H9 (cell line): ENCODE results near the gene ANKH. TPM values are rescaled to one million over a fixed set of nuclear protein-coding genes. Genes with fewer than 3 reads are reported as not detected.

Experiments
- DNase-seq: peaks from one replicate; pipeline ENCODE4 v3.0.0-alpha.2; 2017
- H2AFZ ChIP-seq: one replicate; pipeline ENCODE4 v1.6.1; 2013; ENCODE audit warnings: mild to moderate bottlenecking, low read length, control low read depth, moderate library complexity
- H2AK5ac ChIP-seq: 2 replicates; pipeline ENCODE4 v1.6.1; 2013; ENCODE audit warnings: low read length, control low read depth, mixed read lengths; ENCODE audit not compliant: insufficient read length
- H2BK120ac ChIP-seq: one replicate; pipeline ENCODE4 v1.6.1; 2013; ENCODE audit warnings: low read depth, mild to moderate bottlenecking, low read length, control low read depth, inconsistent platforms; ENCODE audit not compliant: poor library complexity, severe bottlenecking
- H2BK12ac ChIP-seq: 2 replicates; pipeline ENCODE4 v1.6.1; 2013; ENCODE audit warnings: low read length, control low read depth, mixed read lengths, low read depth; ENCODE audit not compliant: insufficient read length
- H2BK15ac ChIP-seq: 2 replicates; pipeline ENCODE4 v1.6.1; 2013; ENCODE audit warnings: low read depth, low read length, control low read depth
- H2BK20ac ChIP-seq: one replicate; pipeline ENCODE4 v1.6.1; 2013; ENCODE audit warnings: low read depth, mild to moderate bottlenecking, low read length, control low read depth, inconsistent platforms; ENCODE audit not compliant: poor library complexity, severe bottlenecking
- H2BK5ac ChIP-seq: 2 replicates; pipeline ENCODE4 v1.6.1; 2013; ENCODE audit warnings: low read length, control low read depth, mixed read lengths; ENCODE audit not compliant: insufficient read length
- H3K14ac ChIP-seq: 2 replicates; pipeline ENCODE4 v1.6.1; 2013; ENCODE audit warnings: low read length, control low read depth; ENCODE audit not compliant: insufficient read depth
- H3K18ac ChIP-seq: 2 replicates; pipeline ENCODE4 v1.6.1; 2013; ENCODE audit warnings: low read depth, mild to moderate bottlenecking, mixed read lengths, low read length, control low read depth; ENCODE audit not compliant: insufficient read length
- H3K23ac ChIP-seq: 2 replicates; pipeline ENCODE4 v1.6.1; 2013; ENCODE audit warnings: low read length, control low read depth, mixed read lengths, low read depth; ENCODE audit not compliant: insufficient read length
- H3K23me2 ChIP-seq: 2 replicates; pipeline ENCODE4 v1.6.1; 2013; ENCODE audit warnings: low read depth, mild to moderate bottlenecking, mixed read lengths, low read length, control low read depth; ENCODE audit not compliant: insufficient read length, poor library complexity, severe bottlenecking
- H3K27ac ChIP-seq: 2 replicates; pipeline ENCODE4 v1.5.1; 2013; ENCODE audit warnings: low read length, control low read depth, mixed read lengths, low read depth; ENCODE audit not compliant: insufficient read length
- H3K27me3 ChIP-seq: 2 replicates; pipeline ENCODE4 v1.6.1; 2013; ENCODE audit warnings: low read length, control low read depth, inconsistent platforms; ENCODE audit not compliant: insufficient read depth
- H3K4ac ChIP-seq: 2 replicates; pipeline ENCODE4 v1.6.1; 2013; ENCODE audit warnings: low read depth, mild to moderate bottlenecking, control low read depth, inconsistent platforms, low read length, moderate library complexity
- H3K4me1 ChIP-seq: 2 replicates; pipeline ENCODE4 v1.6.1; 2013; ENCODE audit warnings: low read length, control low read depth, inconsistent platforms; ENCODE audit not compliant: insufficient read depth
- H3K4me2 ChIP-seq: 2 replicates; pipeline ENCODE4 v1.6.1; 2013; ENCODE audit warnings: low read length, control low read depth, mixed read lengths; ENCODE audit not compliant: insufficient read length, insufficient read depth
- H3K56ac ChIP-seq: 2 replicates; pipeline ENCODE4 v1.6.1; 2013; ENCODE audit warnings: low read depth, mild to moderate bottlenecking, mixed read lengths, low read length, control low read depth; ENCODE audit not compliant: insufficient read length
- H3K79me1 ChIP-seq: 2 replicates; pipeline ENCODE4 v1.6.1; 2013; ENCODE audit warnings: low read depth, mild to moderate bottlenecking, moderate library complexity, low read length, control low read depth, inconsistent platforms; ENCODE audit not compliant: insufficient read depth, poor library complexity, severe bottlenecking
- H3K79me2 ChIP-seq: 2 replicates; pipeline ENCODE4 v1.6.1; 2013; ENCODE audit warnings: low read length, control low read depth, inconsistent platforms; ENCODE audit not compliant: insufficient read depth
- H3K9ac ChIP-seq: 2 replicates; pipeline ENCODE4 v1.6.1; 2013; ENCODE audit warnings: low read length, control low read depth, mixed read lengths; ENCODE audit not compliant: insufficient read length; ENCODE audit errors: extremely low read depth
- H3K9me3 ChIP-seq: one replicate; pipeline ENCODE4 v1.6.1; 2013; ENCODE audit warnings: low read depth, low read length, inconsistent platforms; ENCODE audit not compliant: control insufficient read depth
- H3T11ph ChIP-seq: one replicate; pipeline ENCODE4 v1.6.1; 2013; ENCODE audit warnings: mild to moderate bottlenecking, low read length, control low read depth, inconsistent platforms
- H4K20me1 ChIP-seq: one replicate; pipeline ENCODE4 v1.6.1; 2013; ENCODE audit not compliant: control insufficient read depth, insufficient read length, insufficient read depth
- H4K5ac ChIP-seq: 2 replicates; pipeline ENCODE4 v1.6.1; 2013; ENCODE audit warnings: low read depth, mild to moderate bottlenecking, mixed read lengths, low read length, control low read depth; ENCODE audit not compliant: insufficient read length
- H4K8ac ChIP-seq: replicated peaks from 2 replicates; pipeline ENCODE4 v1.6.1; 2013; ENCODE audit warnings: low read length, control low read depth, mixed read lengths, low read depth; ENCODE audit not compliant: insufficient read length
- H4K91ac ChIP-seq: 2 replicates; pipeline ENCODE4 v1.6.1; 2013; ENCODE audit warnings: low read depth, mild to moderate bottlenecking, moderate library complexity, mixed read lengths, low read length, control low read depth; ENCODE audit not compliant: insufficient read length
- H3K27ac Mint-ChIP-seq, 3 experiments: 2 replicates in 2 of 3; 3 replicates in 1 of 3; pipeline ENCODE4 v1.8.0; 2020 to 2021; ENCODE audit warnings: mixed read lengths in 3 of 3, mild to moderate bottlenecking in 1 of 3, moderate library complexity in 1 of 3
- H3K27me3 Mint-ChIP-seq: 2 replicates; pipeline ENCODE4 v1.8.0; 2021; ENCODE audit warnings: low read depth, mild to moderate bottlenecking, moderate library complexity, mixed read lengths
- H3K36me3 Mint-ChIP-seq, 3 experiments: 2 replicates in 2 of 3; 3 replicates in 1 of 3; pipeline ENCODE4 v1.8.0; 2020 to 2021; ENCODE audit warnings: low read depth in 3 of 3, mixed read lengths in 3 of 3; ENCODE audit not compliant: insufficient read depth in 1 of 3
- H3K4me1 Mint-ChIP-seq, 2 experiments: 2 replicates each; pipeline ENCODE4 v1.8.0; 2020; ENCODE audit warnings: mixed read lengths in 2 of 2
- H3K4me3 Mint-ChIP-seq, 2 experiments: 2 replicates in 1 of 2; 3 replicates in 1 of 2; pipeline ENCODE4 v1.8.0; 2020 to 2021; ENCODE audit warnings: mild to moderate bottlenecking in 2 of 2, mixed read lengths in 2 of 2, moderate library complexity in 1 of 2
- H3K9me3 Mint-ChIP-seq, 2 experiments: 2 replicates in 1 of 2; 3 replicates in 1 of 2; pipeline ENCODE4 v1.8.0; 2020; ENCODE audit warnings: mild to moderate bottlenecking in 2 of 2, mixed read lengths in 2 of 2, moderate library complexity in 1 of 2
- WGBS: extraction: QIAGEN DNeasy Blood & Tissue Kit; methylation state at CpG from one replicate; pipeline ENCODE4 v1.1.7; 2013; ENCODE audit warnings: missing lambda C conversion rate, low lambda C conversion rate, mixed read lengths; ENCODE audit not compliant: insufficient read length; ENCODE audit errors: extremely low coverage; 5-methylcytosine and 5-hydroxymethylcytosine counted together
- total RNA-seq: library from RNA; stranded (reverse); gene quantifications from 2 replicates; pipeline ENCODE4 v1.2.1, GENCODE V29; 2021
- TF ChIP-seq, protein P1 (sequence below): fragments of 200-600 bp; sonication (generic); conservative IDR thresholded peaks from 3 replicates; pipeline ENCODE4 v1.8.0; 2021; ENCODE audit warnings: antibody characterized with exemption, mild to moderate bottlenecking

ANKH gene
- total RNA-seq, 1 experiment from 2014 or later = 9.6 TPM

DNA sequence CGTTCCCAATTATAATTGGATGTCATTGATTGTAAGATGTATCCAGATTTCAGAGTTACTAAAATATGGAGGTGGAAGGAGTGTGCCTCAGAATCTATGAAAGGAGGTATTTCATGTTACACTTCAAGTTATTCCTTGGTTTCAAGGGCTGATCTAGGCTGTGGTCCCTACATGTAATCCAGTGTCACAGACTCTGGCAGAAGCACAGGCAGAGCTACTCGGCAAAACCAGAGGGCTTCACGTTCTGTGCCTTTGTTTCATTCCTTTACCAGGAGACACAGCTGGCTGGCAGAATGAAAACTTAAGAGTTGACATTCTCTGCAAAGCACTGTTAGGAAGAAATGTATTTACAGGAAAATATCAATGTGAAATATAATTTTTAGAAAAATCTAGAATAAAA lies 99.6 kb downstream of the ANKH start:
- Histone ChIP-seq H3K23ac (no peak overlapping the region), H2AK5ac (no peak overlapping the region), H3K56ac (no peak overlapping the region), H3K4ac (no peak overlapping the region), H3T11ph (no peak overlapping the region), H4K5ac (no peak overlapping the region), H3K4me2 (no peak overlapping the region), H3K23me2 (no peaks in the 10 kb centered on the region), H3K18ac (no peak overlapping the region), H3K14ac (no peak overlapping the region), H2BK5ac (no peak overlapping the region), H4K91ac (no peak overlapping the region), H2BK15ac (no peak overlapping the region), H3K9me3 (no peaks in the 10 kb centered on the region), H3K9ac (no peak overlapping the region), H4K8ac (no peak overlapping the region), H4K20me1 (no peaks in the 10 kb centered on the region), H3K79me2 (no peaks in the 10 kb centered on the region), H3K79me1 (no peaks in the 10 kb centered on the region), H3K4me1 (no peaks in the 10 kb centered on the region), H2BK12ac (no peak overlapping the region), H2BK120ac (no peak overlapping the region), H3K27ac (no peak overlapping the region), H2BK20ac (no peak overlapping the region), H2AFZ (no peak overlapping the region), H3K27me3 (no peaks in the 10 kb centered on the region)
- no peaks in the 10 kb centered on the region for H3K9me3 Mint-ChIP-seq
- no peaks in the 10 kb centered on the region for H3K4me1 Mint-ChIP-seq
- DNase-seq = no peak
- no CpG with 5 or more reads among the region's 3 CpGs for WGBS
- TF ChIP-seq, protein P1, sequence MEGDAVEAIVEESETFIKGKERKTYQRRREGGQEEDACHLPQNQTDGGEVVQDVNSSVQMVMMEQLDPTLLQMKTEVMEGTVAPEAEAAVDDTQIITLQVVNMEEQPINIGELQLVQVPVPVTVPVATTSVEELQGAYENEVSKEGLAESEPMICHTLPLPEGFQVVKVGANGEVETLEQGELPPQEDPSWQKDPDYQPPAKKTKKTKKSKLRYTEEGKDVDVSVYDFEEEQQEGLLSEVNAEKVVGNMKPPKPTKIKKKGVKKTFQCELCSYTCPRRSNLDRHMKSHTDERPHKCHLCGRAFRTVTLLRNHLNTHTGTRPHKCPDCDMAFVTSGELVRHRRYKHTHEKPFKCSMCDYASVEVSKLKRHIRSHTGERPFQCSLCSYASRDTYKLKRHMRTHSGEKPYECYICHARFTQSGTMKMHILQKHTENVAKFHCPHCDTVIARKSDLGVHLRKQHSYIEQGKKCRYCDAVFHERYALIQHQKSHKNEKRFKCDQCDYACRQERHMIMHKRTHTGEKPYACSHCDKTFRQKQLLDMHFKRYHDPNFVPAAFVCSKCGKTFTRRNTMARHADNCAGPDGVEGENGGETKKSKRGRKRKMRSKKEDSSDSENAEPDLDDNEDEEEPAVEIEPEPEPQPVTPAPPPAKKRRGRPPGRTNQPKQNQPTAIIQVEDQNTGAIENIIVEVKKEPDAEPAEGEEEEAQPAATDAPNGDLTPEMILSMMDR = no peak
- H3K27me3 Mint-ChIP-seq = no peaks in the 10 kb centered on the region
- H3K36me3 Mint-ChIP-seq = no peaks in the 10 kb centered on the region
- H3K4me3 Mint-ChIP-seq = no peak overlapping the region
- H3K27ac Mint-ChIP-seq = no peak overlapping the region; a peak in 1 of 7 replicates
